A549 (cell line): ENCODE results near the gene C10orf90. TPM values are rescaled to one million over a fixed set of nuclear protein-coding genes. Genes with fewer than 3 reads are reported as not detected.

Experiments used
- ATAC-seq, 2 experiments: fragments of 200-7000 bp in 1 of 2; fragments of >200 bp in 1 of 2; cut with Nextera tagmentation in 1 of 2; cut with Tn5 transposase in 1 of 2; 3 replicates each; pipeline versions ENCODE4 v1.8.0 to v1.9.1; 2018 to 2020; ENCODE audit warnings: mild to moderate bottlenecking in 1 of 2, moderate library complexity in 1 of 2
- CTCF ChIA-PET: fragments of 300-600 bp; sonication (Branson Sonifier 250); formaldehyde crosslinking; extraction: SDS; loops from one replicate; lab custom pipeline; 2021; ENCODE audit warnings: antibody characterized with exemption, inconsistent platforms; lab: Yijun Ruan, JAX
- POLR2A ChIA-PET: fragments of 350-600 bp; formaldehyde crosslinking; extraction: SDS; loops from one replicate; lab custom pipeline; 2021; ENCODE audit warnings: antibody characterized with exemption, inconsistent platforms; lab: Yijun Ruan, JAX
- DNase-seq, 2 experiments: peaks; one replicate each; pipeline versions ENCODE4 v3.0.0 to v3.0.0-alpha.2; 2011 to 2016; ENCODE audit warnings: low read depth in 1 of 2, low spot score in 1 of 2
- FAIRE-seq: peaks from 2 replicates; lab custom pipeline; 2011; peaks lifted over from hg19 to GRCh38; lab: Jason Lieb, UNC
- H3K27ac ChIP-seq, 2 experiments: fragments of >200 bp; sonication (Bioruptor Twin); formaldehyde crosslinking; 3 replicates each; pipeline ENCODE4 v1.5.1; 2016 to 2017
- H3K4me1 ChIP-seq: fragments of >200 bp; sonication (Bioruptor Twin); formaldehyde crosslinking; 3 replicates; pipeline ENCODE4 v1.6.1; 2016
- H3K4me2 ChIP-seq: fragments of >200 bp; sonication (Bioruptor Twin); formaldehyde crosslinking; 3 replicates; pipeline ENCODE4 v1.6.1; 2016
- H3K4me3 ChIP-seq: fragments of >200 bp; sonication (Bioruptor Twin); formaldehyde crosslinking; 3 replicates; pipeline ENCODE4 v1.5.1; 2016
- H3K9me3 ChIP-seq: fragments of >200 bp; sonication (Bioruptor Twin); formaldehyde crosslinking; 3 replicates; pipeline ENCODE4 v1.6.1; 2016
- BHLHE40 ChIP-seq: IDR thresholded peaks from 2 replicates; pipeline ENCODE4 v1.6.1; 2012; ENCODE audit warnings: low read depth, low read length, inconsistent platforms
- CBX2 ChIP-seq: fragments of 200-600 bp; sonication (generic); IDR thresholded peaks from 2 replicates; pipeline ENCODE4 v1.6.1; 2016; ENCODE audit warnings: low read depth, mild to moderate bottlenecking, borderline replicate concordance
- CBX8 ChIP-seq: fragments of 200-600 bp; sonication (generic); IDR thresholded peaks from 2 replicates; pipeline ENCODE4 v1.6.1; 2016
- CHD4 ChIP-seq: fragments of 200-600 bp; sonication (generic); IDR thresholded peaks from 2 replicates; pipeline ENCODE4 v1.6.1; 2016; ENCODE audit warnings: antibody characterized with exemption, mild to moderate bottlenecking, borderline replicate concordance
- FOXS1 ChIP-seq: fragments of 250-450 bp; sonication (Bioruptor Pico); IDR thresholded peaks from 2 replicates; pipeline ENCODE4 v1.5.0; 2020; ENCODE audit warnings: mild to moderate bottlenecking, moderate library complexity
- HDAC2 ChIP-seq: fragments of 200-600 bp; sonication (generic); IDR thresholded peaks from 2 replicates; pipeline ENCODE4 v1.6.1; 2016
- HOXA7 ChIP-seq: fragments of 250-450 bp; sonication (Bioruptor Pico); IDR thresholded peaks from 2 replicates; pipeline ENCODE4 v1.5.0; 2020; ENCODE audit warnings: mild to moderate bottlenecking, moderate library complexity
- KDM5A ChIP-seq: fragments of 200-600 bp; sonication (generic); IDR thresholded peaks from 2 replicates; pipeline ENCODE4 v1.6.1; 2016; ENCODE audit warnings: antibody characterized with exemption, mild to moderate bottlenecking
- MAFK ChIP-seq: fragments of 450-650 bp; IDR thresholded peaks from 2 replicates; pipeline ENCODE4 v1.6.1; 2014; ENCODE audit not compliant: partially characterized antibody
- NFE2L2 ChIP-seq: fragments of 150-350 bp; conservative IDR thresholded peaks from 2 replicates; pipeline ENCODE4 v1.6.1; 2014; ENCODE audit warnings: low read length
- PHF8 ChIP-seq: fragments of 200-600 bp; sonication (generic); IDR thresholded peaks from 2 replicates; pipeline ENCODE4 v1.6.1; 2016; ENCODE audit warnings: low read depth, mild to moderate bottlenecking, antibody characterized with exemption, moderate library complexity, borderline replicate concordance
- POLR2A ChIP-seq: IDR thresholded peaks from 2 replicates; pipeline ENCODE4 v1.6.1; 2012; ENCODE audit warnings: mild to moderate bottlenecking, low read length
- RCOR1 ChIP-seq: fragments of 150-350 bp; IDR thresholded peaks from 2 replicates; pipeline ENCODE4 v1.6.1; 2014; ENCODE audit warnings: antibody characterized with exemption, low read length, low read depth
- RNF2 ChIP-seq: fragments of 200-600 bp; sonication (generic); IDR thresholded peaks from 2 replicates; pipeline ENCODE4 v1.6.1; 2016; ENCODE audit warnings: low read depth, mild to moderate bottlenecking, antibody characterized with exemption, moderate library complexity, borderline replicate concordance
- ZFP36 ChIP-seq: fragments of 450-650 bp; IDR thresholded peaks from 2 replicates; pipeline ENCODE4 v1.6.1; 2014; ENCODE audit warnings: borderline replicate concordance; ENCODE audit not compliant: partially characterized antibody
- WGBS: methylation state at CpG from one replicate; pipeline ENCODE4 v1.1.6; 2017; ENCODE audit errors: missing lambda C conversion rate; 5-methylcytosine and 5-hydroxymethylcytosine counted together
- polyA plus RNA-seq, 4 experiments: library from polyadenylated mRNA; depleted of rRNA in 3 of 4; stranded (reverse); fragments of >200 nt; fragmentation: RNase III in 1 of 4; extraction: RNeasy Plus Mini Kit Qiagen cat#74134 plus additional on column Dnase treatment in 1 of 4; gene quantifications; 2 replicates in 3 of 4; 3 replicates in 1 of 4; pipeline ENCODE4 v1.2.3, GENCODE V29; 2011 to 2017
- TF ChIP-seq, protein P1 (sequence below): IDR thresholded peaks from 2 replicates; pipeline ENCODE4 v1.6.1; 2012
- TF ChIP-seq, protein P2 (sequence below): fragments of 250-450 bp; sonication (Bioruptor Pico); IDR thresholded peaks from 2 replicates; pipeline ENCODE4 v1.5.0; 2021; ENCODE audit warnings: mild to moderate bottlenecking, moderate library complexity, borderline replicate concordance
- TF ChIP-seq, protein P3 (sequence below): fragments of 200-600 bp; sonication (generic); IDR thresholded peaks from 2 replicates; pipeline ENCODE4 v1.6.1; 2016; ENCODE audit warnings: antibody characterized with exemption, mild to moderate bottlenecking, moderate library complexity
- TF ChIP-seq, protein P4 (sequence below): fragments of 250-450 bp; sonication (Bioruptor Pico); IDR thresholded peaks from 2 replicates; pipeline ENCODE4 v1.5.0; 2020; ENCODE audit warnings: low read depth, mild to moderate bottlenecking, moderate library complexity
- TF ChIP-seq, protein P5 (sequence below): fragments of >200 bp; sonication (Bioruptor Twin); formaldehyde crosslinking; IDR thresholded peaks from 2 replicates; pipeline ENCODE4 v1.6.1; 2016

The C10orf90 gene
- polyA plus RNA-seq, 2 of the 4 experiments (the other 2 are of a cell fraction) = 0.70 to 2.0 TPM

DNA sequence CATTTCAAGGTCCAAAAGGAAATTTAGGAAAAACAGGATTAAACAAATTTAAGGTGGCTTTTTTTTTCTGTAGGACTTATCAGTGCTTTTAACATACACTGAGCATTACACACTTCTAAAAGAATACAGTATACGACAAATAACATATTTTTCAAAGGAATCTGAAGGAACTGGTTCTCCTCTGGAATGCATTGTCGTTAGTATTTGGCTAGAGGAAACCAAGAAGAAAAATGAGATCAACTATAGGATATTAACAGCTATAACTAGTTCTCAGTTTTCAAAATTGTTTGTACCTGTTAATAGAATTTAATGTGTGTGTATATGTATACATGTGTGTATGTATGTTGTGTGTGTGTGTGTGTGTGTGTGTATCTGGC is 232.1 kb downstream of the C10orf90 start:
- DNase-seq = no peak
- peaks cover 12% of the 10 kb centered on the region for H3K4me1 ChIP-seq
- no peaks in the 10 kb centered on the region for H3K9me3 ChIP-seq
- ChIA-PET CTCF (no interaction called here), POLR2A (no interaction called here)
- H3K4me3 ChIP-seq = no peak overlapping the region
- TF ChIP-seq, protein P1, sequence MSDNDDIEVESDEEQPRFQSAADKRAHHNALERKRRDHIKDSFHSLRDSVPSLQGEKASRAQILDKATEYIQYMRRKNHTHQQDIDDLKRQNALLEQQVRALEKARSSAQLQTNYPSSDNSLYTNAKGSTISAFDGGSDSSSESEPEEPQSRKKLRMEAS = no peak
- no peak for TF ChIP-seq NFE2L2
- TF ChIP-seq RCOR1 = no peak
- no peak for TF ChIP-seq HDAC2
- TF ChIP-seq, protein P2, sequence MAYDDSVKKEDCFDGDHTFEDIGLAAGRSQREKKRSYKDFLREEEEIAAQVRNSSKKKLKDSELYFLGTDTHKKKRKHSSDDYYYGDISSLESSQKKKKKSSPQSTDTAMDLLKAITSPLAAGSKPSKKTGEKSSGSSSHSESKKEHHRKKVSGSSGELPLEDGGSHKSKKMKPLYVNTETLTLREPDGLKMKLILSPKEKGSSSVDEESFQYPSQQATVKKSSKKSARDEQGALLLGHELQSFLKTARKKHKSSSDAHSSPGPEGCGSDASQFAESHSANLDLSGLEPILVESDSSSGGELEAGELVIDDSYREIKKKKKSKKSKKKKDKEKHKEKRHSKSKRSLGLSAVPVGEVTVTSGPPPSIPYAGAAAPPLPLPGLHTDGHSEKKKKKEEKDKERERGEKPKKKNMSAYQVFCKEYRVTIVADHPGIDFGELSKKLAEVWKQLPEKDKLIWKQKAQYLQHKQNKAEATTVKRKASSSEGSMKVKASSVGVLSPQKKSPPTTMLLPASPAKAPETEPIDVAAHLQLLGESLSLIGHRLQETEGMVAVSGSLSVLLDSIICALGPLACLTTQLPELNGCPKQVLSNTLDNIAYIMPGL = no peak
- TF ChIP-seq CHD4 = no peak
- TF ChIP-seq BHLHE40 = no peak
- no peak for TF ChIP-seq FOXS1 (CRISPR knock-in tag)
- no peak for TF ChIP-seq MAFK
- TF ChIP-seq POLR2A = no peak
- TF ChIP-seq RNF2 = no peak
- no peak for TF ChIP-seq PHF8
- TF ChIP-seq, protein P3, sequence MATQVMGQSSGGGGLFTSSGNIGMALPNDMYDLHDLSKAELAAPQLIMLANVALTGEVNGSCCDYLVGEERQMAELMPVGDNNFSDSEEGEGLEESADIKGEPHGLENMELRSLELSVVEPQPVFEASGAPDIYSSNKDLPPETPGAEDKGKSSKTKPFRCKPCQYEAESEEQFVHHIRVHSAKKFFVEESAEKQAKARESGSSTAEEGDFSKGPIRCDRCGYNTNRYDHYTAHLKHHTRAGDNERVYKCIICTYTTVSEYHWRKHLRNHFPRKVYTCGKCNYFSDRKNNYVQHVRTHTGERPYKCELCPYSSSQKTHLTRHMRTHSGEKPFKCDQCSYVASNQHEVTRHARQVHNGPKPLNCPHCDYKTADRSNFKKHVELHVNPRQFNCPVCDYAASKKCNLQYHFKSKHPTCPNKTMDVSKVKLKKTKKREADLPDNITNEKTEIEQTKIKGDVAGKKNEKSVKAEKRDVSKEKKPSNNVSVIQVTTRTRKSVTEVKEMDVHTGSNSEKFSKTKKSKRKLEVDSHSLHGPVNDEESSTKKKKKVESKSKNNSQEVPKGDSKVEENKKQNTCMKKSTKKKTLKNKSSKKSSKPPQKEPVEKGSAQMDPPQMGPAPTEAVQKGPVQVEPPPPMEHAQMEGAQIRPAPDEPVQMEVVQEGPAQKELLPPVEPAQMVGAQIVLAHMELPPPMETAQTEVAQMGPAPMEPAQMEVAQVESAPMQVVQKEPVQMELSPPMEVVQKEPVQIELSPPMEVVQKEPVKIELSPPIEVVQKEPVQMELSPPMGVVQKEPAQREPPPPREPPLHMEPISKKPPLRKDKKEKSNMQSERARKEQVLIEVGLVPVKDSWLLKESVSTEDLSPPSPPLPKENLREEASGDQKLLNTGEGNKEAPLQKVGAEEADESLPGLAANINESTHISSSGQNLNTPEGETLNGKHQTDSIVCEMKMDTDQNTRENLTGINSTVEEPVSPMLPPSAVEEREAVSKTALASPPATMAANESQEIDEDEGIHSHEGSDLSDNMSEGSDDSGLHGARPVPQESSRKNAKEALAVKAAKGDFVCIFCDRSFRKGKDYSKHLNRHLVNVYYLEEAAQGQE = no peak
- TF ChIP-seq, all 56 proteins: peak for 0
- no peak for FAIRE-seq
- WGBS = 33% methylated on average over 2 of the region's 2 CpGs
- Histone ChIP-seq H3K27ac (no peak overlapping the region), H3K4me2 (no peak overlapping the region)
- no peak for ATAC-seq

DNA sequence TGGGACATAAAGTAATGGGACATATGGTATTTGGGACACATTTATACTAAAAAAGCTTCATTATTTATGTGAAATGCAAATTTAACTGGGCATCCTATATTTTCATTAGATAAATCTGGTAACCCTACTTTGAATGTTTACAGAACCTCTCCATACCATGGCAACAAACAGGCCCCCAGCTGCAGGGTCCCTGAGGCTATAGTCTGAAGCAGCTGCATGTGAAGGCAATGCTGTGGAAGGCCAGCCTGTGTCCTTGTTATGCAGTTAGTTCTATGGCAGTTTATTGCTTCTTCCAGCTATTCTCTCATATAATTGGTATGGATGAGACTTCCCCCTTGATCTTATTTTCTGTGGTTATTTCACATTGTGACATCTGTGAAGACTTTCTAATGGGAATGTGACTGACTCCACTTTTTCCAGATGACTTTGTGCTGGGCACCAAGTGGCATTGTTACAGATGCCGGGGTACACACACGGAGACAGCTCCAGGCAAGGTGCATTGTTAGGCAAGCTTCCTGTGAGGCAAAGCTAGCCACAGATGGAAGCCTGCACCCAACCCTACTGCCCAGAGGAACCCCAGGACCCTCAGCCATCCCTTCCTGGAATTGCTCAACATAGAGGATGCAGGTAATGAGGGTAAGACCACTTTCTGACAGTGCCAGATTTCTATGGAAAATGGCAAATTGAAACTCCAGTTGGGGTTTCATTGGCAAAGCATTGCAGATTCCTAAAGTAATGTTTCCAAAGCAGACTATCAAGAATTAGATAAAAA is 232.7 kb downstream of the C10orf90 start:
- POLR2A ChIA-PET = no interaction called here
- CTCF ChIA-PET = no interaction called here
- Histone ChIP-seq H3K4me1 (peaks cover 17% of the 10 kb centered on the region), H3K27ac (no peak overlapping the region), H3K9me3 (no peaks in the 10 kb centered on the region), H3K4me2 (no peak overlapping the region), H3K4me3 (no peak overlapping the region)
- no peak for DNase-seq
- no peak for FAIRE-seq
- 94% methylated on average over 2 of the region's 2 CpGs for WGBS
- ATAC-seq = no peak
- TF ChIP-seq CBX2 (no peak), CBX8 (no peak), PHF8 (no peak), ZFP36 (no peak), HOXA7 (CRISPR knock-in tag) (no peak), KDM5A (no peak)
- TF ChIP-seq, protein P4, sequence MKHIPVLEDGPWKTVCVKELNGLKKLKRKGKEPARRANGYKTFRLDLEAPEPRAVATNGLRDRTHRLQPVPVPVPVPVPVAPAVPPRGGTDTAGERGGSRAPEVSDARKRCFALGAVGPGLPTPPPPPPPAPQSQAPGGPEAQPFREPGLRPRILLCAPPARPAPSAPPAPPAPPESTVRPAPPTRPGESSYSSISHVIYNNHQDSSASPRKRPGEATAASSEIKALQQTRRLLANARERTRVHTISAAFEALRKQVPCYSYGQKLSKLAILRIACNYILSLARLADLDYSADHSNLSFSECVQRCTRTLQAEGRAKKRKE (CRISPR knock-in tag) = no peak
- TF ChIP-seq, protein P5, sequence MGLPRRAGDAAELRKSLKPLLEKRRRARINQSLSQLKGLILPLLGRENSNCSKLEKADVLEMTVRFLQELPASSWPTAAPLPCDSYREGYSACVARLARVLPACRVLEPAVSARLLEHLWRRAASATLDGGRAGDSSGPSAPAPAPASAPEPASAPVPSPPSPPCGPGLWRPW = no peak
- TF ChIP-seq, all 56 proteins: peak for 0
